Thyroid gland (tissue), 4 donors: Measurements from ENCODE around the gene SLC16A5. TPM values are rescaled to one million over a fixed set of nuclear protein-coding genes. Genes with fewer than 3 reads are reported as not detected.

Source experiments
- DNase-seq, 2 donors: peaks; one replicate each; pipeline ENCODE4 v3.0.0-alpha.2; 2019
- H3K27ac ChIP-seq, 3 donors: fragments of 200-600 bp; sonication (generic); 1 replicate in 2 of 3; 2 replicates in 1 of 3; pipeline ENCODE4 v1.5.1; 2016 to 2019; ENCODE audit warnings: mild to moderate bottlenecking in 1 of 3, moderate library complexity in 1 of 3
- H3K27me3 ChIP-seq: fragments of 200-600 bp; sonication (generic); one replicate; pipeline ENCODE4 v1.5.1; 2019
- H3K36me3 ChIP-seq, 2 donors: fragments of 200-600 bp; sonication (generic); one replicate each; pipeline ENCODE4 v1.5.1; 2016 to 2019
- H3K4me1 ChIP-seq, 2 donors: fragments of 200-600 bp; sonication (generic); one replicate each; pipeline ENCODE4 v1.5.1; 2017 to 2019
- H3K4me3 ChIP-seq, 3 donors: fragments of 200-600 bp; sonication (generic); replicated peaks in 1 of 3; 1 replicate in 2 of 3; 2 replicates in 1 of 3; pipeline ENCODE4 v1.5.1; 2016; ENCODE audit warnings: mild to moderate bottlenecking in 1 of 3
- H3K9me3 ChIP-seq: fragments of 200-600 bp; sonication (generic); one replicate; pipeline ENCODE4 v1.5.1; 2017
- POLR2A ChIP-seq, 2 donors: fragments of 450-650 bp; IDR thresholded peaks; one replicate each; pipeline ENCODE4 v1.6.1; 2017; ENCODE audit warnings: antibody characterized with exemption in 2 of 2, mild to moderate bottlenecking in 2 of 2, moderate library complexity in 1 of 2
- WGBS, 2 donors: methylation state at CpG; one replicate each; pipeline ENCODE4 v1.1.5; 2017; 5-methylcytosine and 5-hydroxymethylcytosine counted together
- intact Hi-C: fragments of 100-400 bp; cut with DNase I; formaldehyde crosslinking; loops from one replicate; pipeline ENCODE4 v1.15.1; 2023
- total RNA-seq, 4 donors: library from RNA; depleted of rRNA; stranded (reverse); fragments of >200 nt; gene quantifications; one replicate each; pipeline ENCODE4 v1.2.3, GENCODE V29; 2016
- TF ChIP-seq, protein P1 (sequence below), 6 experiments: fragments of 200-600 bp in 3 of 6; fragments of 450-650 bp in 3 of 6; sonication (generic) in 3 of 6; IDR thresholded peaks; one replicate each; pipeline ENCODE4 v1.5.1; 2016 to 2019; ENCODE audit warnings: antibody characterized with exemption in 6 of 6, mild to moderate bottlenecking in 2 of 6, inconsistent platforms in 1 of 6, moderate library complexity in 1 of 6

SLC16A5 gene
- total RNA-seq, 4 donors from 2014 or later: 24.1 to 40.3 (median 27.6) TPM

DNA sequence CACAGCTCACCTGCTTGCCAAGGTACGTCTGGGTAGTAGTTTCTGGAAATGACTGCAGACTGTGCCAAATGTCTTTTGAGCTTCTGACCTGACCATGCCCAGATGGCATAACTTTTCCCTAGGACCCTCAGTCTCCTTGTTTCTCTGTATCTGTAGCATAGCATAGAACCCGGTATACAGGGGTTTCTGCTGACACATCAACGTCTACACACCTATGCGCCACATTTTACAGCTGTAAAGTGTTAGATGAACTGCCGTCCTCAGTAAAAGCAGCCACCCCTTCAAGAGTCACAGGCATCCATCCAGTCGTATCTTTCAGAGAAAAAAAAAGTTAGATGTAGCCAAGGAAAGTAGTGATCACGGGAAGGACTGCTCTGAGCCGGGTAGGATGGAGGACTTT lies 23.3 kb upstream of the SLC16A5 start:
- Histone ChIP-seq H3K4me3 (no peak overlapping the region), H3K27me3 (no peaks in the 10 kb centered on the region), H3K27ac (no peak overlapping the region), H3K4me1 (peaks cover 14 to 28% of the 10 kb centered on the region in 2 donors), H3K9me3 (no peaks in the 10 kb centered on the region), H3K36me3 (peaks cover 19 to 31% of the 10 kb centered on the region in 2 donors)
- DNase-seq: no peak
- TF ChIP-seq, protein P1, sequence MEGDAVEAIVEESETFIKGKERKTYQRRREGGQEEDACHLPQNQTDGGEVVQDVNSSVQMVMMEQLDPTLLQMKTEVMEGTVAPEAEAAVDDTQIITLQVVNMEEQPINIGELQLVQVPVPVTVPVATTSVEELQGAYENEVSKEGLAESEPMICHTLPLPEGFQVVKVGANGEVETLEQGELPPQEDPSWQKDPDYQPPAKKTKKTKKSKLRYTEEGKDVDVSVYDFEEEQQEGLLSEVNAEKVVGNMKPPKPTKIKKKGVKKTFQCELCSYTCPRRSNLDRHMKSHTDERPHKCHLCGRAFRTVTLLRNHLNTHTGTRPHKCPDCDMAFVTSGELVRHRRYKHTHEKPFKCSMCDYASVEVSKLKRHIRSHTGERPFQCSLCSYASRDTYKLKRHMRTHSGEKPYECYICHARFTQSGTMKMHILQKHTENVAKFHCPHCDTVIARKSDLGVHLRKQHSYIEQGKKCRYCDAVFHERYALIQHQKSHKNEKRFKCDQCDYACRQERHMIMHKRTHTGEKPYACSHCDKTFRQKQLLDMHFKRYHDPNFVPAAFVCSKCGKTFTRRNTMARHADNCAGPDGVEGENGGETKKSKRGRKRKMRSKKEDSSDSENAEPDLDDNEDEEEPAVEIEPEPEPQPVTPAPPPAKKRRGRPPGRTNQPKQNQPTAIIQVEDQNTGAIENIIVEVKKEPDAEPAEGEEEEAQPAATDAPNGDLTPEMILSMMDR (IDR thresholded peaks at IDR 0.05): no peak
- no peak for TF ChIP-seq POLR2A (IDR thresholded peaks at IDR 0.05)
- WGBS, 2 donors: 91 to 92% methylated on average over 8 of the region's 8 CpGs
- intact Hi-C loops: loop anchor here (5.0 kb wide), 1 partner anchor 48 kb away; no protein-coding TSS in a partner anchor

DNA sequence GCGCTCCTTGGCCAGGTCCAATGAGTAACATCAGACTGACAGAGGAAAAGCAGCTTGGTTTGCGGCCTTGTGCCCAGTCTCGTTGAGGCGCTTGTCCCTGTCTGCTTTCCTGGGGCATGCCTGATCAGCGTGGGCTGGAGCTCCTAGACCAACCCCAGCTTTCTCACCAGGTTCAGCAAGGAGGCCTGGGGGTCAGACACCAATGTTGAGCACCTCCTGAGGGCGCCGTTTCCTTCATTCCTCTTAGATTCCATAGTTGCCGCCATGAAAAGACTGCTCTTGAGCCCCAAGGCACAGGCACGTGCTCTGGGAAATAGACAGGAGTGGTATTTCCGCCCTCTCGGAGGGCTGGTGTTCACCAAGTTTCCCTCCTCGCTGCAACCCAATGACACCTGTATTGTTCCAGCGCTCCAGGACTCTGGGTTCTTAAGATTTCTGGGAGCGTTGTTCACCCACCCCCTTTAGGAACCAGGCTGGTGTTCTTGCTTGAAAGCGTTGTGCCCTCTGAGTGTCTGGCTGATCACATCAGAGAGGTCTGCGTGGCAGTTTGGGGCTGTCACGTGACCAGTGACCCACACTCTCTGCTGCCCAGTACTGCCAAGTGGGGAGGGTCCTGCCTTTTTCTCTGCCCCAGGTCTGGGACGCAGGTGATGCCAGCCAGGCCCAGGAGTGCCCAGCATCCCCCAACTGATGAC lies 22.7 kb upstream of the SLC16A5 start:
- Histone ChIP-seq H3K4me3 (no peak overlapping the region), H3K36me3 (peaks cover 19 to 31% of the 10 kb centered on the region in 2 donors)

DNA sequence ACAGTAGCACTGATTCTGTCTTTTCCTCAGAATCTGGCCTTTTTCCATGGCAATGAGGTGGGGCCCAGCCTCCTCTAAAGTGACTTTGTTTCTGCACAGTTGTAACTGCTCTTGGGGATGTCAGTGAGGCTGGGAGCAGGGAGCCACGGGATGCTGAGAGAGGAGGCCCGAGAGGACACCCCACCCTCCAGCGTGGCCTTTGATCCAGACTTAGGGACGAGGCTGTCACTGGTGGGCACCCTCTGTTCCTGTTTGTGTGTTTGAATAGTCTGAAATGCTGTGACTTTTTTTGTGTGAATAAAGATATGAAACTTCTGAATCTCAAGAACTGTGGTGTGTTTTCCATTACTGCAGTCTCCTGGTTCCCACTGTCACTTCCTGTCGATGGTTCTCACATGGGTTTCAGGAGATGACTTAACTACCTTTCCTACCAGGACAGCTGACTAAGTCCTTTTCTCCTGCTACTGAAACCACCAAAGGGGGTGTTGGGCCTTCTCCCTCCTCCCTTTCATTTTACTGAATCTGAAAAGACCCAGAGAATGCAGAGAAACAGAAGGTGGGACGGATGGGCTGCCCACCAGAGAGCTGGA lies 22.1 kb upstream of the SLC16A5 start:
- Histone ChIP-seq H3K4me3 (no peak overlapping the region), H3K27ac (peak overlapping the region in 1 of 3 donors; percentile 12), H3K36me3 (peaks cover 19 to 31% of the 10 kb centered on the region in 2 donors), H3K9me3 (no peaks in the 10 kb centered on the region), H3K27me3 (no peaks in the 10 kb centered on the region), H3K4me1 (peaks cover 8 to 16% of the 10 kb centered on the region in 2 donors)
- WGBS, 2 donors: 78 to 81% methylated on average over 6 of the region's 6 CpGs
- intact Hi-C loops: no loop called here
- TF ChIP-seq, protein P1 (IDR thresholded peaks at IDR 0.05): no peak
- TF ChIP-seq POLR2A (IDR thresholded peaks at IDR 0.05): no peak
- DNase-seq: no peak

More for the DNA sequence above, 22.7 kb upstream of the SLC16A5 start:
- Histone ChIP-seq H3K4me1 (peaks cover 11 to 23% of the 10 kb centered on the region in 2 donors), H3K9me3 (no peaks in the 10 kb centered on the region), H3K27ac (peak overlapping the region in 1 of 3 donors; percentile 12), H3K27me3 (no peaks in the 10 kb centered on the region)
- DNase-seq: no peak
- 95 to 97% methylated on average over 14 to 18 of the region's 18 CpGs for WGBS, 2 donors
- TF ChIP-seq POLR2A (IDR thresholded peaks at IDR 0.05): no peak
- TF ChIP-seq, protein P1 (IDR thresholded peaks at IDR 0.05): no peak
- intact Hi-C loops: loop anchor here (5.0 kb wide), 1 partner anchor 47 kb away; no protein-coding TSS in a partner anchor

DNA sequence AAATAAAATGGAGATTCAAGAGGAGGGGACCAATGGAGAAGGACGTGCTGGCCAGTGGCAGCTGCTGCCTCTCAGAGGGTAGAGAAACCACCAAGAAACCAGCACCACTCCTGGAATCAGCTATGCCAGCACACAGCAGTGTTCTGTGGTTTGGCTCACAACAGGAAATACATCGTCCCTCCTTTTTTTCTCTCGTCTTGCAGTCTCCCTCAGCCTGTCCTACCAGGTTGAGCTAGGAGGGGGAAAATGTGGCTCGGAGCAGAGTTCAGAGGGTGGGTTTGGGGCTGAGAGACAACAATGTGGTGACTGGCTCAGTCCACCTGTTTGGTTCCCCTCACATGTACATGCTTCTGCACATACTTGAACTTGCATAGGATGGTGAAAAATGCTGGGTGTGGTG lies 19.9 kb upstream of the SLC16A5 start:
- no peak for TF ChIP-seq POLR2A (IDR thresholded peaks at IDR 0.05)
- TF ChIP-seq, protein P1 (IDR thresholded peaks at IDR 0.05): no peak
- WGBS, 2 donors: 70 to 86% methylated on average over 4 of the region's 4 CpGs
- Histone ChIP-seq H3K36me3 (peaks cover 17 to 22% of the 10 kb centered on the region in 2 donors), H3K9me3 (no peaks in the 10 kb centered on the region), H3K4me3 (no peak overlapping the region), H3K27me3 (no peaks in the 10 kb centered on the region), H3K27ac (no peak overlapping the region), H3K4me1 (peaks cover 0 to 5% of the 10 kb centered on the region in 2 donors)
- no peak for DNase-seq
- intact Hi-C loops: no loop called here

DNA sequence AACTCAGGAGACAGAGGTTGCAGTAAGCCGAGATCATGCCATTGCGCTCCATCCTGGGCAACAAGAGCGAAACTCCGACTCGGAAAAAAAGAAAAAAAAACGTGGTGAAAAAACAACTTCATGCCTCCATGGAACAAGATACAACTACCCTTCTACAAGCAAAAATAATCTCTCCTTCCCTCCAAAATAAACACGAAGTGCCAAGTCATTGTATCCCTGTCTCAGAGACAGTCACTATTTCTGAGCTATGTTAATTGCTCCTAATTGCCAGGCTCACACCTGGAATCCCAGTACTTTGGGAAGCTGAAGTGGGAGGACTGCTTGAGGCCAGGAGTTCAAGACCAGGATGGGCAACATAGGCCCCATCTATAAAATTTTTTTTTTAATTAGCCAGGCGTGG lies 19.0 kb upstream of the SLC16A5 start:
- no peak overlapping the region for H3K4me3 ChIP-seq
- DNase-seq: no peak
- H3K4me1 ChIP-seq: peaks cover 0 to 5% of the 10 kb centered on the region in 2 donors
- H3K9me3 ChIP-seq: no peaks in the 10 kb centered on the region
- WGBS, 2 donors: 78 to 83% methylated on average over 8 of the region's 8 CpGs
- intact Hi-C loops: no loop called here
- no peak overlapping the region for H3K27ac ChIP-seq
- peaks cover 8 to 13% of the 10 kb centered on the region in 2 donors for H3K36me3 ChIP-seq
- no peaks in the 10 kb centered on the region for H3K27me3 ChIP-seq
- TF ChIP-seq, protein P1 (IDR thresholded peaks at IDR 0.05): no peak
- no peak for TF ChIP-seq POLR2A (IDR thresholded peaks at IDR 0.05)
